Cardiac muscle cell (in vitro differentiated cells and primary cell): Measurements from ENCODE around the gene COG2. TPM values are rescaled to one million over a fixed set of nuclear protein-coding genes. Genes with fewer than 3 reads are reported as not detected.

Source experiments
- DNase-seq, 2 donors: peaks; one replicate each; pipeline versions ENCODE4 v3.0.0 to v3.0.0-alpha.2; 2010 to 2017; ENCODE audit warnings: low read depth in 1 of 2, low spot score in 1 of 2
- H3K27ac ChIP-seq: fragments of 200-600 bp; sonication (generic); 2 replicates; pipeline ENCODE4 v1.5.1; 2016
- H3K27me3 ChIP-seq: fragments of 200-600 bp; sonication (generic); 2 replicates; pipeline ENCODE4 v1.6.0; 2016; ENCODE audit warnings: control low read depth
- H3K36me3 ChIP-seq: fragments of 200-600 bp; sonication (generic); 2 replicates; pipeline ENCODE4 v1.5.1; 2016; ENCODE audit warnings: control low read depth
- H3K4me1 ChIP-seq: fragments of 200-600 bp; sonication (generic); 2 replicates; pipeline ENCODE4 v1.8.1; 2017; ENCODE audit warnings: low read depth, mild to moderate bottlenecking, mixed run types
- H3K4me3 ChIP-seq: fragments of 200-600 bp; sonication (generic); 2 replicates; pipeline ENCODE4 v1.5.1; 2016; ENCODE audit warnings: mild to moderate bottlenecking
- H3K9me3 ChIP-seq: fragments of 200-600 bp; sonication (generic); 2 replicates; pipeline ENCODE4 v1.5.1; 2017; ENCODE audit warnings: low read depth, mild to moderate bottlenecking, control low read depth
- polyA plus RNA-seq: library from polyadenylated mRNA; unstranded; fragments of >200 nt; fragmentation: Nextera tagmentation; extraction: Ambion mirVana; gene quantifications from 2 replicates; pipeline ENCODE4 v1.2.1, GENCODE V29; 2016
- total RNA-seq: library from RNA; depleted of rRNA; stranded (reverse); fragments of >200 nt; gene quantifications from 2 replicates; pipeline ENCODE4 v1.2.3, GENCODE V29; 2016
- TF ChIP-seq, protein P1 (sequence below): IDR thresholded peaks from 2 replicates; pipeline ENCODE4 v1.5.1; 2012; ENCODE audit warnings: low read depth, mild to moderate bottlenecking, low read length

The COG2 gene
- total and polyA plus RNA-seq, 2 experiments from 2014 or later, result 23.2 to 27.4 TPM

DNA sequence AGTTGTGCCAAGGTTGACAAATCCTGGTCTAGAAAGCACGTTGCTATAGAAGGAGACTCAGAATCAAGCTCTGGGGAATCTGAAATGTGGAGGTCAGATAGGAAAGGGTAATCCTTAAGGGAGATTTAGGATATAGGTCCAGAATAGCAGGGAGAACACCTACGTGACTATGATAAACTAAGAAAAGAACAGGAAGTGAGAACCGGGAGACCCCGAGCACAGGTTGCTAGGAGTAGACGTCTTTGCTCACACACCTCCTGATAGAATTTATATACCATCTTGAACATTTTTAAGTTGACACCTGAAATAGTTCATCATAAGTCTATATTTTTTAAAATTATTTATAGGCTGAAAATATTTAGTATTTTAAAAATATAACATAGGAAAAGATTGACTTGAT is 7.9 kb upstream of the COG2 start:
- Histone ChIP-seq H3K36me3 (no peaks in the 10 kb centered on the region), H3K4me1 (no peaks in the 10 kb centered on the region), H3K9me3 (no peaks in the 10 kb centered on the region), H3K27ac (no peak overlapping the region), H3K27me3 (no peaks in the 10 kb centered on the region), H3K4me3 (no peak overlapping the region)
- TF ChIP-seq, protein P1, sequence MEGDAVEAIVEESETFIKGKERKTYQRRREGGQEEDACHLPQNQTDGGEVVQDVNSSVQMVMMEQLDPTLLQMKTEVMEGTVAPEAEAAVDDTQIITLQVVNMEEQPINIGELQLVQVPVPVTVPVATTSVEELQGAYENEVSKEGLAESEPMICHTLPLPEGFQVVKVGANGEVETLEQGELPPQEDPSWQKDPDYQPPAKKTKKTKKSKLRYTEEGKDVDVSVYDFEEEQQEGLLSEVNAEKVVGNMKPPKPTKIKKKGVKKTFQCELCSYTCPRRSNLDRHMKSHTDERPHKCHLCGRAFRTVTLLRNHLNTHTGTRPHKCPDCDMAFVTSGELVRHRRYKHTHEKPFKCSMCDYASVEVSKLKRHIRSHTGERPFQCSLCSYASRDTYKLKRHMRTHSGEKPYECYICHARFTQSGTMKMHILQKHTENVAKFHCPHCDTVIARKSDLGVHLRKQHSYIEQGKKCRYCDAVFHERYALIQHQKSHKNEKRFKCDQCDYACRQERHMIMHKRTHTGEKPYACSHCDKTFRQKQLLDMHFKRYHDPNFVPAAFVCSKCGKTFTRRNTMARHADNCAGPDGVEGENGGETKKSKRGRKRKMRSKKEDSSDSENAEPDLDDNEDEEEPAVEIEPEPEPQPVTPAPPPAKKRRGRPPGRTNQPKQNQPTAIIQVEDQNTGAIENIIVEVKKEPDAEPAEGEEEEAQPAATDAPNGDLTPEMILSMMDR, result no peak
- DNase-seq, result no peak

DNA sequence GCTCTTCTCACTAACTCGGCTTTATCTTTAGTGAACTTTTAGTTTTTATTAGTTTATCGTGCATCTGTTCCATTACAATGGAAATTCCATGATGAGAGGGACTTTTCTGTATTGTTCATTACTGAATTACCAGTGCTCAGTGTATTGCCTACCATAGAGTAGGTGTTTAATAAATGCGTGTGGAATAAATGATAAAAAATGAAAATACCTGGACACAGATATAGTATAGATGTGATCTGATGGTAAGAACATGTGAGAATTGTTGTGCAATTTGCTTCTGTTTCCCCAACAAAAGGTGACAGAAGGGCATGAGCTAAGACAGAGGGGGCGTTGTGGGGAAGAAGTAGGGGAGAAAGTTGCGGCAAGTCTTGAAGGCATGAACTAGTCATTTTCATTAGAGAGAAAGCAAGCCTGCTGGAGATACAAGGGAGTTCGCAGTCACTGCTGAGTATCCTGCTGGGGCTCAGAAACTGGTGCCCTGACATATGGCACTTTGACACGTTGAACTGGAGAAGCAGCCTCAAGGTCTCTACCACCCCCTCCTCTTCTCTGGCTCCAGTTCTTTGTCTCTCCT is 5.6 kb upstream of the COG2 start:
- Histone ChIP-seq H3K27ac (no peak overlapping the region), H3K27me3 (no peaks in the 10 kb centered on the region), H3K4me1 (peaks cover 2% of the 10 kb centered on the region), H3K36me3 (no peaks in the 10 kb centered on the region), H3K9me3 (no peaks in the 10 kb centered on the region), H3K4me3 (no peak overlapping the region)
- TF ChIP-seq, protein P1, result no peak
- no peak for DNase-seq

DNA sequence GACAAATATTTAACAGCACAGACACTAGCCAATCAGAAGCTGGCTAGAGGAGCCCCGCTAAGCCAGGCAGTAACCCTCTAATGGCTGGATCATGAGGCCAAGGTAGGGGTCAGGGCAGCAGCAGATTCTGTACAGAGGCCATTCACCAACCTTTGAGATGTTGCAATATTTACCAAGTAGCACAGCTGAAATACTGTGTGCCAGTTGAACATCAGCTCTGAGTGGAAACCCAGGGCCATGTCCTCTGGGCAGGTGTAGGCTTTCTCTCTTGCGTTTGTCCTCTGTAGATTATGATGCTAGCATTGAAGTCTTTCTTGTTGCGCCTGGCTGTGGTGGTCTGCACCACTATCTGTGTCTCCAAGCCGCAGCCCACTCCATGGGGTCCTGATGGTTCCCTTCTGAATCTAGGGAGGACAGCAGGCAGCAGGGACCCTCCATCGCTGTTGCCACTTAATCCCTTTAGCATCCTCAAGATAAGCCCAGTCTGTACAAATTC is 2.5 kb upstream of the COG2 start:
- Histone ChIP-seq H3K4me3 (no peak overlapping the region), H3K27me3 (no peaks in the 10 kb centered on the region), H3K27ac (no peak overlapping the region), H3K36me3 (no peaks in the 10 kb centered on the region), H3K4me1 (peaks cover 16% of the 10 kb centered on the region), H3K9me3 (no peaks in the 10 kb centered on the region)
- DNase-seq, result no peak
- TF ChIP-seq, protein P1, result no peak

DNA sequence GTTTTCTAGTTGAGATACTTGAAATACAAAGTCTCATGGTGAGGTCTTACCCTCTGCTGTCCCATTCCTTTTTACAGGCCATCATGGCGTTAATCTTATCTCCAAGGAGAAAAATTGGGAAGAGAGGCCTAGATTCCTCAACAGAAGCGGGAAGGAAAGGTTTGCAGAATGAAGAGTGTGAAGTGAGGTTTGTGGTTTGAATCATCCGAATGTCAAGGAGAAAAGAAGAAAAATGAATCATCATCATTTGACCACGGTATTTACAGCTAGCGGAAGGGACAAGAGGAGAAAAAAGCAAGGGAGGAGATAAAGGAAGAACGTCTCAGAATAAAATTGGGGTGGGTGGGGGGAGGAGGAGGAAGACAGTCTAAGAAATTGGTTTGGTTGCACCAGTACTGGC is 935 bp upstream of the COG2 start:
- Histone ChIP-seq H3K36me3 (no peaks in the 10 kb centered on the region), H3K9me3 (no peaks in the 10 kb centered on the region), H3K27ac (no peak overlapping the region), H3K4me1 (peaks cover 16% of the 10 kb centered on the region), H3K27me3 (no peaks in the 10 kb centered on the region), H3K4me3 (peak overlapping the region; percentile 63)
- peak in 1 of 2 donors; percentile 51 for DNase-seq
- TF ChIP-seq, protein P1, result no peak

DNA sequence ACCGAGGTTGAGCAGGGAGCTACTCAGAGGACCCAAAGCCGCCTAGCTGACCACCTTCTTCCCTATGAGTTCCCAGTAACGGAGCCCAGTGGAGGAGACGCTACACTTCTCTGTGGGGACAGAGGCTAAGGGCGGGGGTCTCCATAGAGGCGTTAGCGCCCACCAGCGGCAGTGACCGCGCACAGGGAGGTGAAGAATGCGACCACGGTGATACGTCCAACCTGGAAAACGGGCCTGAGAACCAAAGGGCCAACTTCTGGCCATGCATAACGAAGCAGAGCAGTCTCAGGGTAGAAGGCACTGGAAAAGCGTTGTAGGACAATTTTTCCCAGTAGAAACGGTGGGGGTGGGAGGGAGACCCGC is 400 bp upstream of the COG2 start:
- no peak overlapping the region for H3K27ac ChIP-seq
- H3K9me3 ChIP-seq, result no peaks in the 10 kb centered on the region
- H3K4me3 ChIP-seq, result peak overlapping the region; percentile 63
- no peak for DNase-seq
- H3K4me1 ChIP-seq, result peaks cover 16% of the 10 kb centered on the region
- TF ChIP-seq, protein P1, result no peak
- no peaks in the 10 kb centered on the region for H3K36me3 ChIP-seq
- no peaks in the 10 kb centered on the region for H3K27me3 ChIP-seq

DNA sequence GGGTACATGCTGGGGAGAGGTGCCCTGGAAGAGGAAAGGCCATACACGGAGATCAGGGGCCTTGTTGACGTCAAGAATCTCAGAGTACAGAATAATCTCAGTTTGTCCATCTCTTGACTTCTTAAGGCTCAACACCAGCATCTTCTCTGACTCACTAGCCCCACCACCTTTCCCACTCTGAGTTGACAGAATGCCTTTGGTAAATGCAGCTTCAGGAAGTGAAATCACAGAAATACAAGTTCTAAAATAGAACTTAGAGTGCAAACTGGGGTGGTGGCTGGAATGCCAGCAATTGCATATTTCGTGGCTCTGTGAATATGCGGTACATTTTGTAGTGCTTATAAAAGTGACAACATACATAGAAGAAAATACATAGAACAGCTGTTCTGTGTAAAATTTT is 1.6 kb downstream of the COG2 start:
- H3K27me3 ChIP-seq, result no peaks in the 10 kb centered on the region
- DNase-seq, result peak in 1 of 2 donors; percentile 25
- peak overlapping the region; percentile 63 for H3K4me3 ChIP-seq
- no peaks in the 10 kb centered on the region for H3K9me3 ChIP-seq
- H3K27ac ChIP-seq, result no peak overlapping the region
- no peaks in the 10 kb centered on the region for H3K36me3 ChIP-seq
- H3K4me1 ChIP-seq, result peaks cover 16% of the 10 kb centered on the region
- TF ChIP-seq, protein P1, result no peak
